ES-I3 (cell line): Measurements from ENCODE around the gene ZNF275.
"Not testable (repeated sequence)": the region's sequence is repeated elsewhere in the genome, so short reads cannot be mapped to it uniquely, and the experiment has no call there.

ENCODE experiments used
- H3K36me3 ChIP-seq: 2 replicates; pipeline ENCODE4 v1.6.1; 2013; ENCODE audit warnings: mild to moderate bottlenecking, low read length, control low read depth, moderate library complexity; ENCODE audit not compliant: insufficient read depth
- H3K4me1 ChIP-seq: 2 replicates; pipeline ENCODE4 v1.6.1; 2013; ENCODE audit warnings: mild to moderate bottlenecking, control low read depth, low read length; ENCODE audit not compliant: insufficient read depth
- H3K9ac ChIP-seq: 2 replicates; pipeline ENCODE4 v1.6.1; 2013; ENCODE audit warnings: low read depth, mild to moderate bottlenecking, low read length, moderate library complexity
- H3K9me3 ChIP-seq: 2 replicates; pipeline ENCODE4 v1.6.1; 2013; ENCODE audit warnings: mild to moderate bottlenecking, low read length, moderate library complexity; ENCODE audit not compliant: control insufficient read depth, insufficient read depth

The ZNF275 gene, protein sequence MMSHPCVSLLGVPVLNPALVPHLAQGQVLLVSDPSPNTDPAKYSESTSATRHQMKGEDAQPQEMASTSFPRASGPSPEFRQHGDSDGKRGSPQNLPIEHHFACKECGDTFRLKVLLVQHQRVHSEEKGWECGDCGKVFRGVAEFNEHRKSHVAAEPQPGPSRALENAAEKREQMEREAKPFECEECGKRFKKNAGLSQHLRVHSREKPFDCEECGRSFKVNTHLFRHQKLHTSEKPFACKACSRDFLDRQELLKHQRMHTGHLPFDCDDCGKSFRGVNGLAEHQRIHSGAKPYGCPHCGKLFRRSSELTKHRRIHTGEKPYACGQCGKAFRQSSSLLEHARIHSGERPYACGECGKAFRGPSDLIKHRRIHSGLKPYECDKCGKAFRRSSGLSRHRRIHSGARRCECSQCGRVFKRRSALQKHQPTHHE

DNA sequence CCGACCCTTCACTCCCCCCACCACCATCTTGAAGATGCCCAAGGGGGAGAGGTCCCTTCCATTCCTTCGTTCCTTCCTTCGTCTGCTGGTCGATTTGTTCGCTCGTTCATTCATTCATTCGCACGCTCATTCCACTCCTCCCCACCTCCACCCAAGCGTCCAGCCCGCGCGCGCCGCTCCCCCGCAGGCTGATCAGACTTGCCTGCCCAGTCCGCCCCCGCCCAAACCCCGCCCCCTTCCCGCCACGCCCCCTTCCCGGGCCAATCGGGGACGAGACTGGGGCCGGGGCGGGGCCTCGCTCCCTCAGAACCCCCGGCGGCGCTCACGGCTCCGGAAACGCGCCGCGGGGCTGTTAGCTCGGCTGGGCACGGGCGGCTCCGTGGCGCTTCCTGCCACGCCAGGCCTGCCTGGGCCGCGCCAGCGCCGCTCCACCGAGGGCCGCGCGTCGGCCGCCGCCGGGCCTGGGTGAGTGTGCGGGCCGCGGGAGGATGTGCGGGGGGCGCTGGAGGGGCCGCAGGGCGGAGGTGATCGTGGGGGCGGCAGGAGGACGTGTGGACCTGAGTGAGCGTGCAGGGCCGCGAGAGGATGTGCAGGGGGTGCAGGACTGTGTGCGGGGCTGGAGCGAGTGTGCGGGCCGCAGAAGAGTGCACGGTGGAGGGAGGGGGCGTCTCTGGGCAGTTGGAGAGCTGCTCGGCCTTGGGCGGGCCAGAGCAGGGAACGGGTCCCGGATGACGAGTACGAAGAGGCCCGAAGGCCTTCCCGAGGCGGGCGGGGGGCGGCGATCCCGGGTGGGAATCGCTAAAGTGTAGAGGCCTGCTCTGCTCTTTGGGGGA, at the start of gene ZNF275:
TSS of gene ZNF275 (plus strand) at position 333 of the 833 bp plus-strand sequence. CDS start 2,527 bp downstream, outside the sequence.
- H3K4me1 ChIP-seq: peaks cover 5% of the 10 kb centered on the region; the same call in 1 of the 2 replicates
- peak within 1 kb of the TSS; percentile 80 for H3K9ac ChIP-seq
- H3K36me3 ChIP-seq: 0 out of 2 replicates have a peak, but pooled peaks cover 4% of the 10 kb centered on the region
- no peaks in the 10 kb centered on the region for H3K9me3 ChIP-seq

DNA sequence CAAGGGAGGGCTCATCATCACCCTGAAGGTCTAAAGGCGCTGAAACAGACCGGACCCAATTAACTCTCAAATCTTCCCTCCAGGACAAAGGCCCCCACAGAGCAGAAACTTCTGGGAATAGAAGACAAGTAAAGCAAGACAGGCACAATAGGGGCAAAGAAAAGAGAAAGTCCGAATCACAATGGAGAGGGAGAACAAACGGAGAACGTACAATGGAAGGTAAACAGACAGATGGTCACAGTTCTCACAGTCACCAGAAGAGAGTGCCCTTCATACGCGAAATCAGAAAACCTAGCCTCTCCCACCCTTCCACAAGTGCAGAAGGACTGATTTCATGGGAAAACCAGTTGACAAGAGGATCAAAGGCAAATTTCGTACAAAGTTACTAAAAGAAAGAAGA, 48.3 kb upstream of the ZNF275 start:
- not testable (repeated sequence) for H3K4me1 ChIP-seq, H3K9ac ChIP-seq, H3K9me3 ChIP-seq, H3K36me3 ChIP-seq

DNA sequence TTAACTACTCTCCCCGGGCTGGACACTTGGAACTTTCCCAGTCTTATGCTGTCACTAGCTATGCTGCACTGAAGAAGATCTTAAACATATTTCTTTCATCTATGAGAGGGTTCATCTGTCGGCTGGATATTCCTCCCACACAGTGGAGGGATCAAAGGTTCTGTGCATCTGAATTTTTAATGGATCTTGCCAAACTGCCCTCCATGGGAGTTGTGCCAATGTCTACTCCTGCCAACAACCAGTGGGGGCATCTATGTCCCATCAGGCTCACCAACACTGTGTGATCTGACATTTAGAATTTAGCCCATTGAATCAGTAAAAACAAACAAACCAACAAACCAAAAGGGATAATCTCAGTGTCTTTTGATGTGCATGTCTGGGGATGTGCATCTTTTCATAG, 45.1 kb upstream of the ZNF275 start:
- H3K9me3 ChIP-seq, H3K4me1 ChIP-seq, H3K36me3 ChIP-seq, H3K9ac ChIP-seq: not testable (repeated sequence)

DNA sequence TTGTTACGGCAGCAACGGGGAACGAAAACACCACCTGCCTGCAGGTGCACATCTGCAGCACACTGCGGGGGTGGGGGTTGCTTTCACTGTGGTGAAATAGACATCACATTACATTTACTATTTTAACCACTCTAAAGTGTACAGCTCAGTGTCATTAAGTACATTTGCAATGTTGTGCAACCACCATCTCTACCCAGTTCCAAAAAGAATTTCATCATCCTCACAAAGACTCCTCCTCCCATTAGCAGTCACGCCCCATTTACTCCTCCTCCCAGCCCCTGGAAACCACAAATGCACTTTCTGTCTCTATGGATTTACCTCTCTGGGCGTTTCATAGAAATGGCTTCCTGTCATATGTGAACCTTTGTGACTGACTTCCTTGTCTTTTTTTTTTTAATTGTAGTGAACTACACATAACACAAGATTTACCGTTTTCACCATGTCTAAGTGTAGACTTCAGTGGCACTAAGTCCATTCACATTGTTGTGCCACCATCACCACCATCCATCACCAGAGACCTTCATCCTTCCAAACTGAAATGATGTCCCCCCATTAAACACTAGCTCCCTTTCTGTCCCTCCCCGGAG, 40.4 kb upstream of the ZNF275 start:
- not testable (repeated sequence) for H3K4me1 ChIP-seq, H3K9me3 ChIP-seq, H3K36me3 ChIP-seq, H3K9ac ChIP-seq

DNA sequence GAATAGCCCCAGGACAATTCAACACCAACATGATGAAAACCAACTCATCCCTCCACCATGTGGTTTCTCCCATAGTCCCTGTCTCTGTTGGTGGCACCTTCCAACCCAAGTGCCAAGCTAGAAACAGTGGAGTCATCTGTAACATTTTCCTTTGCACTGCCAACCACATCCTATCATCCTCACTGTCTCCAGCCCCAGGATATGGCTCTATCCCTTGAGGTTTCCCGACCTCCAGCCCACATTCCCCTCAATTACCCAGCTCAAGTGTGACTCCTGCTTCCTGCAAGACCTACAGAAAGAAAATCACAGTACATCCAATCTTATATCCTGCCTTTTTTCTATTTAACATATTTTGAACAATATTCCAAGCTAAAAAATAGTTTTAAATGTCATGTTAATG, 36.6 kb upstream of the ZNF275 start:
- no peaks in the 10 kb centered on the region for H3K9me3 ChIP-seq
- H3K36me3 ChIP-seq: no peaks in the 10 kb centered on the region
- 0 out of 2 replicates have a peak, but pooled peaks cover 7% of the 10 kb centered on the region for H3K4me1 ChIP-seq
- H3K9ac ChIP-seq: no peak overlapping the region

DNA sequence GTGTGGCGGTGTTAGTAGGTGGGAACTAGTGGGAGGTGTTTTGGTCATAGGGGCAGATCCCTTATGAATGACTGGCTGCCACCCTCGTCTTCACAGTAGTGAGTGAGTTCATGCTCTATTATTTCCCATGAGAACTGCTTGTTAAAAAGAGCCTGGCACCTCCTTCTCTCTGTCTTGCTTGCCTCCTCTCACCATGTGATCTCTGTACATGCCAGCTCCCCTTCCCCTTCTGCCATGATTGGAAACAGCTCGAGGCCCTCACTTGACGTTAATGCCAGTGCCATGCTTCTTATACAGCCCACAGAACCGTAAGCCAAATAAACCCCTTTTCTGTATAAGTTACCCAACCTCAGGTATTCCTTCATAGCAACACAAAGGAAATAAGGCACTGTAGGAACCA, 34.1 kb upstream of the ZNF275 start:
- Histone ChIP-seq H3K36me3 (no peaks in the 10 kb centered on the region), H3K9ac (no peak overlapping the region), H3K4me1 (0 out of 2 replicates have a peak, but pooled peaks cover 7% of the 10 kb centered on the region), H3K9me3 (no peaks in the 10 kb centered on the region)

DNA sequence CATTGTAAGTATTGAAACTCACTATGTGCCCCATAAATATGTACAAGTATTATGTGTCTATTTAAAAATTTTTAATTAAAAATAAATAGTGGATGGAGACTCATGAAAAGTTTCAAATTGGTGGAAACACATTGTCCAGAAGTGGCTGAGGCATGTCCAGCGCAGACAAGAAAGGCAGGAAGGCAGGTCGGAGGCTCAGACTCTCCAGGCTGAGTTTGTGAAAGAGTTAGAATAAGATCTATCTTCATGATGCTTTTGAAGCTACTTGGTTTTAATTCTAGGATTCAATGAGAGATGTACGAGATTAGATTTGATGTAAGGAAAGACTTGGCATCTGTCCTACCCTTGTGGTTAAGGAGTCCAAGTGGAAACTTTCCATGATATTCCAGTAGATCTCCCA, 32.2 kb upstream of the ZNF275 start:
- Histone ChIP-seq H3K9ac (no peak overlapping the region), H3K4me1 (0 out of 2 replicates have a peak, but pooled peaks cover 2% of the 10 kb centered on the region), H3K36me3 (no peaks in the 10 kb centered on the region), H3K9me3 (no peaks in the 10 kb centered on the region)

DNA sequence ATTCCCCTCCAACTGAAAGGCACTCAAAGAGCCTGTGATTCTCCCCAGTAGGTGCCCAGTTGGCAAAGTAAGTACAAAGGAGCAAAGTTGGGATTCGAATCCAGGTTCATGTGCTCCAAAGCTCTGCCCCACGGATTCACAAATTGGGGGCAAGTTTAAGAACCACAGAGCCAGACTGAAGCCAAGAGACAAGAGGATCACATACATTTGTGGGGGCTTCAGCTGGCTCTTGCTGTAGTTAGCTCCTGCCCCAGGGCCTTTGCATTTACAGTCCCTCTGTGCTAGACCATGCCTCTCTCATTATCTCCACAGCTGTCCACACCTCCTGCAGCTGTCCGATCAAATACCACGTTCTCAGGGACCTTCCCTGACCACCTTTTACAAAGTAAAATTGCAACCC, 31.2 kb upstream of the ZNF275 start:
- no peaks in the 10 kb centered on the region for H3K4me1 ChIP-seq
- H3K9ac ChIP-seq: no peak overlapping the region
- no peaks in the 10 kb centered on the region for H3K9me3 ChIP-seq

DNA sequence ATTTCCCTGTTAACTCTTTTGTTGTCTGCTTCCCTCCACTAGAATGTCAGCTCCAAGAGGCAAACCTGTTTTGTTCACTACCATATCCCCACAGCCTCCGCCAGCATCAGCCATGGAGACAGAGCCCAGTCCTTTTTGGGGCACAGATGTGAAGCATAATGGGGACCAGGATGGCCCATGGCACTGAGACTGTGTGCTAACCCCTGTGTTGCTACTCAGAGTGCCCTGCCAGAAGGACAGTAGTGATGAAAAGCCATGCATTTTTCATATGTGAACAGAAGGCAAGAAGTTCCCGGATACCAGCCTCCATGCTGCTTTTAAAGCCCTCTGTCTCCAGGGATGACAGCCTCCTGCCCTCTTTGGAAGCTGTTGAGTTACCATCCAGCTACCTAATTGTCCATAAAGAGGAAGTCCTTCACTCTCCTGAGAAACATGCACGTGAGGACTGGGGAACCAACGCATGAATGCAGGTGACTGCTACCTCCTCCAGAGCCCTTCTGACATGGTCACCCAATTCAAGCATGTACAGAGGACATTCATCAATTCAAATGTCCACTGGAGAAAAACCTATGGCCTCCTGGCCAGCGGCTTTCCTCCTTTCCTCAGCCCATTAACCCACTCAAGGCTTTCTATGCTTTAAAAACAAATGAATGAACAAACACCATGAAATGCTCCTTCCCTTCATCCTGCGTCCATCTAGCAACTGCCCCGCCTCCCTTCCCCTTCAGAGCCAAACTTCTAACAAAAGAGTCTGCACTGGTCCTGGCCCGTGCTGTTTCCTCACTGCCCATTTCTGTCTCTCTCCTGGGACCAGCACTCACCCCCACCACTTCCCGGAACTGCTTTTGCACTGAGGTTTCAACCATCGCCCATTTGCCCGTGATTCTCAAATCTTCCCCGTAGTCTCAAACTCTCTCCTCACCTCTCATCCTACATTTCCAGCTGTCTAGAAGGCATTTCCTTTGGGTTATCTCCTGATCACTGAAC, 30.4 kb upstream of the ZNF275 start:
- no peaks in the 10 kb centered on the region for H3K36me3 ChIP-seq
- H3K9me3 ChIP-seq: no peaks in the 10 kb centered on the region
- H3K4me1 ChIP-seq: no peaks in the 10 kb centered on the region
- H3K9ac ChIP-seq: no peak overlapping the region

More for the DNA sequence above, 31.2 kb upstream of the ZNF275 start:
- H3K36me3 ChIP-seq: no peaks in the 10 kb centered on the region

DNA sequence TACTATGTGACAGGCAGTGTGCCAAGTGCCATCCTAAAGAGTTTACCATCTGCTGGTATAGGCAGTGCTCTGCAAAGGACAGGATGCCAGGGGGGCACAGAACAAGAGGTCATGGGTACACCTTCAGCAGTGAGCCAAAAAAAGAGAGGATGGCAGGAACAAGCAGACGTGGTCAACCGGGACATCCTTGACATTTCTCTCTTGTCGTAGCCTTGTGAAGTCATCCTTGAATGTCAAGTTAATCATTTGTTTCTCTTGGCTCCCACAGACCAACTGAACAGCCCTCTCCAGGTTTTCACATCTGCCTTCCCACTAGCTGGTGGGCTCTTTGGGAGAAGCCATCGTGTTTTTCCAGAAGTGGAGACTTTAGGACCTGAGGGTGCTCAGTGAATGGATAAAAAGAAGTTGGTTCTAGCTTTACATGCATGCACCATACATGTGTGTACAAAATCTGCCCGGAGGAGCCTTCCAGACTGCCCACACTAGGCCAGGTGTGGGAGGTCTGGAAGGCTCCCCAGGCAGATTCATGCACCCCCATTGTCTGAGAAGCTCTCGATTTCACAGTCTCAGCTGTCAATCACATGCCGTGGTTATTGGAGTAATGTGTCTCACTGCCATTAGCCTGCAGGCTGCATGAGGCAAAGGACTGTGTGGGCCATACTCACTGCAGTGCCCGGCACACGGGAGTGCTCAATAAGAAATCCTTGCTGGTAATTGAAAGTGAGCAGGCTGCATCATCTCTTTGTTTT, 28.8 kb upstream of the ZNF275 start:
- no peak overlapping the region for H3K9ac ChIP-seq
- H3K4me1 ChIP-seq: no peaks in the 10 kb centered on the region
- H3K9me3 ChIP-seq: no peaks in the 10 kb centered on the region
- no peaks in the 10 kb centered on the region for H3K36me3 ChIP-seq

DNA sequence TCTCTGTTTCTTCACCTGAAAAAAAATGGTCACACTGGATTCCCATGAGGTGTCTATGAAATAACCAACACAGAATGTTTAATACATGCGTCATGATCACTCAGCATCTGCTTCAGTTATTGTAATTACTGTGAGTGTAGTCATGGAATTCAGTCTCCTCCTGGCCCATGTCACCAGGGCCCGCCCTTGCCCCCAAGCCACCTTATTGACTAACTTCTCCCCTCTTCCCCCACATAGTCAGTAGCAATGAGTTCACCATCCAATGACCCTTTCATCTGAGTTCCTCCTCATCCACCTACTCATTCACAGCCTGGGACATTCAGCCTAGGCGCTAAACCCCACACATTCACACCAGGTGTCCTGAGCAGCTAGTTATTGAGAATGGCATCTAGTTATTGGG, 28.0 kb upstream of the ZNF275 start:
- H3K9ac ChIP-seq: no peak overlapping the region
- H3K4me1 ChIP-seq: no peaks in the 10 kb centered on the region
- no peaks in the 10 kb centered on the region for H3K36me3 ChIP-seq
- H3K9me3 ChIP-seq: no peaks in the 10 kb centered on the region

DNA sequence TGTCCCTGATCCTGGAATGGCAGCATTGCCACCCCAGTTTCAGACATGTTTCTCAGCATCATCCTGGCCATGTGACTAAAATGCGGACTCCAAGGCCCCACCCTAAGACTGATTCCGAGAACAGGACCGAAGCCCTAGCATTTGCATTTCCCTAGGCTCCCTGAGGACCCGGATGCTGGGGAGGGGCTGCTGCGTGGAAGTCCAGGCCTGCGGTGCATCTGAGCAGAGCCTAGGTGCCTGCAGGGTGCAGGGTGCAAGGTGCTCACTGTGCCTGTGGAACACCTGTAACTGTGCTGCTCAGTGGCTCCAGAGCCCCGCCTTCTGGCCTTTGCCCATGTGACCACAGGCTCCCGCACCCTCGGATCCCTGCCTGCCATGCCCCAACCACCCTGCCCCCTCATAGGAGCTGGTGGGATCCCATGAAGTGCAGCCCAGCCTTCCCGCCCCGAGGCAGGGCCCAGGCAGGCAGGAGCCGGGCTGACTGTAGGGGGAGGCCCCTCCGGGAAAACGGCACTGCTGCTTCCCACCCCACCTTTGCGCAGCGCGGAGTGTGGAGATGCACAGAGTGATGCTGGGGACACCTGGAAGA, 27.3 kb upstream of the ZNF275 start:
- no peaks in the 10 kb centered on the region for H3K4me1 ChIP-seq
- H3K36me3 ChIP-seq: no peaks in the 10 kb centered on the region
- no peaks in the 10 kb centered on the region for H3K9me3 ChIP-seq
- H3K9ac ChIP-seq: no peak overlapping the region
